GM10248 (cell line): Measurements from ENCODE around the gene LAD1.

Experiments used
- CTCF ChIA-PET: fragments of 300-600 bp; sonication (Branson Sonifier 250); formaldehyde crosslinking; extraction: SDS; loops from one replicate; lab custom pipeline; 2021; ENCODE audit warnings: antibody characterized with exemption; lab: Yijun Ruan, JAX
- POLR2A ChIA-PET: fragments of 350-650 bp; sonication (Branson Sonifier 250); formaldehyde crosslinking; extraction: SDS; loops from one replicate; lab custom pipeline; 2020; ENCODE audit warnings: antibody characterized with exemption; lab: Yijun Ruan, JAX
- DNase-seq: peaks from one replicate; pipeline ENCODE4 v3.0.0; 2012; ENCODE audit errors: extremely low spot score
- TF ChIP-seq, protein P1 (sequence below): IDR thresholded peaks from 2 replicates; pipeline ENCODE4 v1.5.1; 2012; ENCODE audit warnings: mild to moderate bottlenecking, low read depth; ENCODE audit errors: extremely low read depth, missing control alignments, control extremely low read depth

Gene LAD1

DNA sequence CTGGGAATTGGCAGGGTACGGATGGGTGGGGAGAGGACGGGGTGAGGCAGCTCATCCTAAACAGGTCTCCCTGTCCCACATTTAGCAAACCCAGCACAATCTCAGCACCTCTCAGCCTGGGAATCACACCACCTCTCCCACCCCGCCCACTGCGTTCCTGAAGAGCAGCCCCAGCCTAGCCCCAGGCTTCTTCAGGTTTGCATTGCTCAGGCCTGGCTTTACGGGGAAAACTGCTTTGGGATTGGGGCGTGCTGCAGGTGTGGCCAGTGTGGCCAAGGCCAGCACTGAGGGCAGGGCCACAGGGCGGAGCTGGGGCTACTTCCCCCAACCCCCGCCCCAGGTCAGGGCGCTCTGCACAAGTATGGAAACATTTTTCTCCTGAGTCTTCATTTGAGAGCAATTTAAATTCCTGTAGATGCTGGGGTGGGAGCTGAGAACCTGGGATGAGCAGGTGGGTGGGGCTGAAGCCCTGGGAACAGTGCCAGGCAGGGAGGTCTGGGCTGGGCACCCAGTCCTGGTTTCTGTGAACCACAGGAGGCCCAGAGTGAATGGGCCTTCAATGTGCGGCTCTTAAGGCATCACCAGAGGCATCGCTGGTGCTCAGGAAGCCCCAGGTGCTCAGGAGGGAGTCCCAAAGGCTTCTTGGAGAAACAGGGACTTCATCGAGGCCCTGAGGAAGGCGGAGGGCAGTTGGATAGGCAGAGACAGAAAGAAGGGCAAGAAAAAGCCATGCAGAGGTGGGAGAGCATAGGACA, 45.8 kb downstream of the LAD1 start:
- ChIA-PET POLR2A (no interaction called here), CTCF (interaction anchor here (0.7 to 1.6 kb wide), 4 partner anchors 9 to 160 kb away, joined by 3 to 4 read pairs (median 3); no protein-coding TSS in a partner anchor)
- DNase-seq: no peak
- TF ChIP-seq, protein P1, sequence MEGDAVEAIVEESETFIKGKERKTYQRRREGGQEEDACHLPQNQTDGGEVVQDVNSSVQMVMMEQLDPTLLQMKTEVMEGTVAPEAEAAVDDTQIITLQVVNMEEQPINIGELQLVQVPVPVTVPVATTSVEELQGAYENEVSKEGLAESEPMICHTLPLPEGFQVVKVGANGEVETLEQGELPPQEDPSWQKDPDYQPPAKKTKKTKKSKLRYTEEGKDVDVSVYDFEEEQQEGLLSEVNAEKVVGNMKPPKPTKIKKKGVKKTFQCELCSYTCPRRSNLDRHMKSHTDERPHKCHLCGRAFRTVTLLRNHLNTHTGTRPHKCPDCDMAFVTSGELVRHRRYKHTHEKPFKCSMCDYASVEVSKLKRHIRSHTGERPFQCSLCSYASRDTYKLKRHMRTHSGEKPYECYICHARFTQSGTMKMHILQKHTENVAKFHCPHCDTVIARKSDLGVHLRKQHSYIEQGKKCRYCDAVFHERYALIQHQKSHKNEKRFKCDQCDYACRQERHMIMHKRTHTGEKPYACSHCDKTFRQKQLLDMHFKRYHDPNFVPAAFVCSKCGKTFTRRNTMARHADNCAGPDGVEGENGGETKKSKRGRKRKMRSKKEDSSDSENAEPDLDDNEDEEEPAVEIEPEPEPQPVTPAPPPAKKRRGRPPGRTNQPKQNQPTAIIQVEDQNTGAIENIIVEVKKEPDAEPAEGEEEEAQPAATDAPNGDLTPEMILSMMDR: no peak

DNA sequence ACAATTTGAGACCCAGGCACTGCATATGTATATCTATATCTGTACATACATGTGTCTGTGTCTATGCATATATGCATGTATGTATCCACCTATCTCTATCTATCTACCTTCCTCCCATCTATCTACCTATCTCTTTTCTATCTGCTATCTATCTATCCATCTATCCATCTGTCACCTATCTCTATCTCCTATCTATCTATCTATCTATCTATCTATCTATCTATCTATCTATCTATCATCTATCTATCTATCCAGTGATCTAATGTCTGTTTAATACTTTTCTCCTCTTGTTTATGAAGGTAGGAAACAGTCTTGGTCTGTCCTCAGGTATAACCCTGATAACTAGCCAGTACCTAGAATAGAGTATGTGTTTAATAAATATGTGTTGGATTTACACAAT, 47.5 kb downstream of the LAD1 start:
- TF ChIP-seq, protein P1: no peak
- CTCF ChIA-PET: no interaction called here
- DNase-seq: no peak
- POLR2A ChIA-PET: no interaction called here

DNA sequence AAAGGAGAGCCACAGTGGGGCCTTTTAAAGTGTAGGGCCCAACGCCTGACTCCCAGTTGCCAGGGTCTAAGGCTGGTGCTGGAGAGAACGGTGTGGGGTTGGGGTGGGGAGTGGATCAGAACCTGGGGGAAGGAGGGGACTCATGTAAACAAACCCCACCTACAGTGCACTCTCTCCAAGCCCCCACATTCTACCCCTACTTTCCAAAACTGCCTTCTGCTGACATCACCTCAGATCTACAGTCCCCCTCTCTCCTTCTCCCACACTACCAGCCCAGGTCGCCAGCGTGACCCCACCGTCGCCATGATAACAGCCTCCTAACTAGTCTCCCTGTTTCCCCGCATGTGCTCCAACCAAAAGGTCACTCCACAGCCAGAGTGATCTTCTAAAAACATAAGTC, 48.2 kb downstream of the LAD1 start:
- DNase-seq: no peak
- TF ChIP-seq, protein P1: no peak
- POLR2A ChIA-PET: no interaction called here
- CTCF ChIA-PET: no interaction called here

DNA sequence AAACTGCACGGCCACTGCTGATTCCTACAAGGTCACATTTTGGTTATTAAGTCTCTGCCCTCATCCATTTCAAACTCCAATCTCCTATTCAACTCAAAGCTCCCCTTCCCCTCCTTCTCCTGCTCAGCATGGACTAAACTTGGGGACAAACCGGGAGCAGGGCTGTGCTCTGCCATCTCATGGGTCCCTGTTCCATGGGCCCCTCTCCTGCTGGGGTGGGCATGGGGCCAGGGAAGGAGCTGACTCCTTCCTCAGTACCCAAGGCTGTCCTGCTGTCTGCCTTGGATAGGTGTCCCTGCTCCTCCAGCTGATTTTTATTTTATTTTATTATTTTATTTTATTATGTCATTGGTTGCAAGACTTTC, 48.8 kb downstream of the LAD1 start:
- DNase-seq: no peak
- ChIA-PET POLR2A (no interaction called here), CTCF (interaction anchor here (5.2 kb wide), 1 partner anchor 12 kb away, joined by 37 read pairs; no protein-coding TSS in a partner anchor)
- TF ChIP-seq, protein P1: no peak

DNA sequence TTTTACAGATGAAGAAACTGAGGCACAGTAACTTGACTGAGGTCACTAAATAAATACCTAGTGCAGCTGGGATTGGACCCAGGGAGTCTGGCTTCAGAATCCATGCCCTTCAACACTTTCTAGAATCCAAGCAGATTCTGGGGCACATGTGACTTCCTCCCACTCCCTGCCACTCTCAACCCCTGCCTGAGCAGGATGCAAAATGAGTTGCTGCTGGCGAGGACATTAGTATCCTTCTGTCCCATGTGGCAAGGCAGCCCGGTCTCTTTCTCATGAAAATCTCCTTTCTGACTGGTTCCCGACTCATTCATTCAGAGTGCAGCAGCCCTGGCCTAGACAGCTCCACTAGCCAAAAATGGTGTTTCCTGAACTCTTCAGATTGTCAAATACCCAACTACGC, 50.0 kb downstream of the LAD1 start:
- TF ChIP-seq, protein P1: no peak
- POLR2A ChIA-PET: no interaction called here
- CTCF ChIA-PET: interaction anchor here (0.8 to 5.2 kb wide), 15 partner anchors 9 to 180 kb away, joined by 3 to 37 read pairs (median 6); no protein-coding TSS in a partner anchor
- no peak for DNase-seq

DNA sequence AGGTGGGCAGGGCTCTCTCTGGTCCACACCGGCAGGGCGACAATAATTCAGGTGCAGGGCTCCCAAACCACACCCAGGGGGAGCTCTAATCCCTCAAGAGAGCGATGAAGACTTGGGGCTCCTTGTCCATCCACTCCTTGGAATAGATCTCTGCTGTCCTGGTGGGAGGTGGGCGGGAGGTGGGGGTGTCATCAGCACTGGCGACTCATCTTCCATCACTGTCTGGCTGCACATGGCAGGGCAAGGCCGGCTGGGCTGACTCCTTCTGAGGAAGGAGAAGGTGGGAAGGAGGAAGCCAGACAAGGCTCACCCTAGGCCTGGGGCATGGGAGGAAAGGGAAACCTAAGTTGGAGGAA, 50.9 kb downstream of the LAD1 start:
- CTCF ChIA-PET: interaction anchor here (0.7 to 5.2 kb wide), 23 partner anchors 10 to 179 kb away, joined by 3 to 37 read pairs (median 4); no protein-coding TSS in a partner anchor
- DNase-seq: peak; percentile 75
- POLR2A ChIA-PET: no interaction called here
- TF ChIP-seq, protein P1: peak; percentile 62
